CD4-positive, alpha-beta T cell treated with Interleukin-12 subunit alpha and Interleukin-12 subunit beta, for 1 hour (primary cell): ENCODE measurements around the gene SCUBE1.

ENCODE experiments used
- DNase-seq: peaks from one replicate; pipeline ENCODE4 v3.0.0-alpha.2; 2020

Gene SCUBE1

DNA sequence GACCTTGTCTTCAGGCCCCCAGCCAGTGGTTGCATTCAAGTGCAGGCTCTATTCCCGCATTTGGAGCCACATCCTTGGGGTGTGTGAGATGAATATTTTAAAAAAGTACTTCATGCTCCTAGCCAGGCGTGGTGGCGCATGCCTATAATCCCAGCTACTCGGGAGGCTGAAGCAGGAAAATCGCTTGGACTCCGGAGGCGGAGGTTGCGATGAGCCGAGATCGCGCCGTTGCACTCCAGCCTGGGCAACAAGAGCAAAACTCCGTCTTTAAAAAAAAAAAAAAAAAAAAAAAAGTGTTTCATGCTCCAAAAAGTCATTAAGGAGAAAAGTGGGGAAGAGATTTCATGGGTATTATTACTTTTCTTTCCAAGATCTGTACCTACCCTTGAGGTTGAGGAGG is 18.0 kb downstream of the SCUBE1 start:
- DNase-seq = no peak

DNA sequence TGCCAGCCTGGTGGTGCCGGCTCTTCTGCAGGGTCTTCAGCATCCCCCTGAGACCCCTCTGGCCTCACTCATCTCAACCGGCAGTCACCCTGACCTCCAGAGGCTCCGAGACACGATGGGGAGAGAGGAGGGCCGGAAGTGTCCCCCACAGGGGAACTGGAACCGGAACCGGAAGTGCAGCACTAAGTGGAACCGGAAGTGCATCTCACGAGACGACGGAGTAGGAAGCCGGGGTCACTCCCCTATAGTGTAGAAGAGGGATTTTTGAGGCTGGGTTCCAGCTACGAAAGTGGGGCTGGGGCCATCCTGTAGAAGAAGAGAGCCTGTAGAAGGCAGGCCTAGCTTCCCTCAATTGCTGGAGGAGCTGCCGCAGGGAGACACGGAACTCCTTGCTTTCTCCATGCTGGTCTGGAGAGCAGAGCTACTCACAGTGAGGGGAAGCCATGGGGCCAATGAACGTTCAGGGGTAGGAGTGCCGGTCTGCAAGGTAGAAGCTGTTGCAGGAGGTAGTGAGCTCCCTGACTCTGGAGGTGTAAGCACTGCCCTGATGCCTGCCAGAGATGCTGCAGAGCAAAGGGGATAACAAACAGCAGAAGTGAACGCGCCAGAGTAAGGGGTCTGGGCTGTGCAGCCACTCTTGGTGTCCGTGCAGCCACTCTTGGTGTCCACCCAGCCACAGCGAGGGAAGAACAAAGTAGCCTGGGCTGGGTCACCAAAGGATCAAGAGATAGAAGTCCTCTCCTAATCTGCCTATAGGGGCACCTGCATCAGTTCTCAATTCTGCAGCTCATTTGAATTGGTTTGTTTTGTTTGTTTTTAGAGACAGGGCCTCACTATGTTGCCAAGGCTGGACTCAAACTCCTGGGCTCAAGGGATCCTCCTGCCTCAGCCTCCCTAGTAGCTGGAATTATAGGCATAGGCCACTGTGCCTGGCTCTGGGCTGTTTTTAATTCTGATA is 21.9 kb downstream of the SCUBE1 start:
- DNase-seq = peak; percentile 5

DNA sequence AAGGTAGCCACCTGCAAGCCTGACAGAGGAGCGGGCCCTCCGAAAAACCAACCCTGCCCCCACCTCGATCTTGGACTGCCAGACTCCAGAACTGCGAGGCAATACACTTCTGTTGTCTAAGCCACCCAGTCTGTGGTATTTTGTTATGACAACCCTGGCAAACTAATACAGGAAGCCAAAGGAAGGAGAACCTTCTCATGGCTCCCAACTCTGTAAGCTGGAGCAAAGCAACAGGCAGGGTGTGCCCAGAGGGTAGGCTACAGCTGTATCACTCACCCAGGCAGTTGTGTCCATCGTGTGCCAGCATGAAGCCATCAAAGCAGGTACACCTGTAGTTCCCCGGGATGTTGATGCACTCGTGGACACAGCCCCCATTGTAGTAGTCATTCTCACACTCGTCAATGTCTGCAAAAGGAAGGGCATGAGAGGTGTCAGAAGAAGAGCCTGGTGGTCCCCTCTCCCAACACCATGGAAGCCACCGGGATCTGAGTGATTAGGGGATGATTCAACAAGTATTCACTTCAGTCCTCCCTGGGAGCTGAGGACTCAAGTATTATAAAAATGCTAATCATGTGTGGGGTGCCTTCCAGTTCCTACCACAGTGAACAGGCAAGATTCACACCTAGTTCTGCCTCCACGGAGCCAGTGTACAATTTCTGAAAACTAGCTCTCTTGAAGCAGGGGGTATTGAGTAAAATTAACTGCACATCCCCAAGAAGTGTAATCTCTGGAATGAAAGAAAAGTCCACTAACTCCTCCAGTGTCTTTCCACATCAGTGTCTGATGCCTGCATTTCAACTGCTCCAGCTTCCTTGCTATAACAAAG is 23.3 kb downstream of the SCUBE1 start:
- no peak for DNase-seq

DNA sequence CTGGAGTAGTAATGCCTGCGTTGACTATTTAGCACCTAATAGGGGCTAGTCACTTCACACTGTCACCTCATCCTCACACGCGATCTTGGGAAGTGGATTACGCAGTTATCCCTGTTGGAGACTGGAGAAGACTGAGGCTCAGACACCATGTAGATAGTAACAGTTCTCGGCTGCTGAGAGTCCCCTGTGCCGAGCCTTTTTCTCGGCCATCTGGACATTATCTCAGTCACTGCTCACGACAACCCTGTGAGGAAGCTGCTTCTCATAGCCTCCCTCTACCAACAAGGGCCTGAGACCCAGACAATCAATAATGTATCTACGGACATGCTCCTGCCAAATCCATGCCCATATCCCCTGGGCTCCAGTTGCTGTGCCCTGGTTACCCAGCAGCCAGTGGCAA is 25.9 kb downstream of the SCUBE1 start:
- DNase-seq = no peak

DNA sequence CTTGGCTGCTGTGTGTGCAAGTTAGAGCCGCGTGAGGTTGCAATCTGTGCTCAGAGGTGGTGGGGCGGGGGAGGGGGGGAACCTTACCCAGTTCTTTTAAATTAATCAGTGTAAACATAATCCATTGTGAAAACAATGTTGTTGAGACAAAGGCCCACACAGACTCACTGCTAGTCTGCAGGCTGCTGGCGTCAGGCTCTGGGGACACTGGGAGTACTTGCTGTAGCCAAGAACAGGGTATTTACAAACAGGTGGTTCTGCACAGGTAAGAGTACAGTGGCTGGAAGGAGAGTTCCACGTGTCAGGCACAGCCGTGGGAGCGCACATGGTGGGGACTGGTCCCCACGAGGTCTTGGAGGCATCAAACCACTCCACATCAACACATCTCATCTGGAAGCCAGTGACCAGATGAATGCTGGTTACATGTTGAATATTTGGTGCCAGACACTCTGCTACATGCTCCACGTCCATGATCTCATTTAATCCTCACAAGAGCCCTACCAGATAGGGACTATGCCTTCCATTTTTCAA is 27.4 kb downstream of the SCUBE1 start:
- DNase-seq = no peak

DNA sequence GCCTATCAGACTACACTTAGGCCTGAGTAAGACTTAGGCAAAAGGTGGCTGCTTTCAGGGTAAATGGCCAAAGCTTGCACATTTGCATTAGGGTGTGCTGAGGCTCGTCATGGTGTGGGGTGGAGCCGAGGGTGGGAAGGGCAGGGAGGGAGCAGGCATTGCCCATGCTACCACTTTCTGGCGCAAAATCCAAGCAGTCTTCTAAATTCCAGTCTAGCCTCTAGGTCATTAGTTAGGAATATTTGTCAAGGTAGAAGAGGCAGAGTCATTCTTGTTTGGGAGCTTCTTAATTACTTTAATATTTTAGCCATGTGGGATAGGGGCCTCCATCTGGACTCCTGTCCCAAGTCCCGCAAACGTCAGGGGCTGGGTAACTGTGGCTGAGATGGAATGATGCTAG is 28.6 kb downstream of the SCUBE1 start:
- DNase-seq = no peak

DNA sequence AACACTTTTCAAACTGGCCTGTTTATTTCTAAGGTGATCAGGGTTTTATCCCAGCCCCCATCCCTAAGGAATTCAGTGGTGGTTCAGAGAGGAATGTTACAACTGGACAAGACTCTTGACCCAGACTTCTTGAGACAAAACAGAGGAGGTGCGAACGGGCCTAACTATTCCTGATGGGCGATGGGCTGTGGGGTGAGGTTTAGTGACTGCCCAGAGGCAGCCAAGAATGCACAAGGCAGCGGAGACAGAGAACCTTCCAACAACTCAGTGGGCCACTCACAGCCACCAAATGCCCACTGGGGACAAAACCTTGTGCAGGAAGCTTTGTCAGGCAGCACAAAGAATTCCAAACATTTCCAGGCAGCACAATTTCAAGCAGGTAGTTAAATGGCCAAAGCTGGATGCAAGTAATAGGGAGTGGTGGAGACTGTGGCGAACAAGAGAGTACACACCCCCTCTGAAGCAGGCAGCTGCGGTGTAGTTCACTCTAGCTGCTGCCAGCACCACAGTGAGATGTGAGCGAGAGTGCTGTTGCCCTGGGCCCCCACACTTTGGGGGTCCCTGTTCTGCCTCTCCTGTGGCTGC is 29.2 kb downstream of the SCUBE1 start:
- DNase-seq = no peak

DNA sequence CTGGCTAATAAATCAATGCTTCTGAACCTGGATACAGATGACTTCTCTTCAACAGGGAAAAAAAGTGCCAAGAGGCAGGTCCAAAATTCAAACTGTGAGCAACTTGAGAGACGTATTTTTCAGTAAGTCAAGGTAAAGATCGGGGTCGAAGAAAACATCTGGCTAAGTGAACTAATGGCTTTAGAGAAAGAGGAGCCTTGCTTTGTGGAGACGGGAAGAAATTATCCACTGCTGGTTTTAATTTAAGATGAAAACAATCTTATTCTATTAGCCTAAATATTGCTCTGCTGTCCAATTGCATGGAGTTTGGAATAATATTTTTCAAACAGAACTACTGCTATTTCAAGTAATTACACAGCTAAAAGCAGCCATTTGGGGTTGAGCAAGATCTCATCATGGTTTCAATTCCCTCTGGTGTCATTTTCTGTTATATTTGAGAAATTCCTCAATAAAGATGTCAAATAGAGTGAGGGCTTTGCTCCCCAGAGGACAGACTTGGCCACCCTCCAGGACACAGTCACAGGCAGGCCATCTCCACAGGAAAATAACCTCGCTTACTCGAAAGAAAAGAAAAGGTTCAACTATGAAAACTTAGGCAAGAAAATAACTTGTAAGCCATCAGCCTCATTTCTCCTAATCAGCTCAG is 29.8 kb downstream of the SCUBE1 start:
- no peak for DNase-seq

DNA sequence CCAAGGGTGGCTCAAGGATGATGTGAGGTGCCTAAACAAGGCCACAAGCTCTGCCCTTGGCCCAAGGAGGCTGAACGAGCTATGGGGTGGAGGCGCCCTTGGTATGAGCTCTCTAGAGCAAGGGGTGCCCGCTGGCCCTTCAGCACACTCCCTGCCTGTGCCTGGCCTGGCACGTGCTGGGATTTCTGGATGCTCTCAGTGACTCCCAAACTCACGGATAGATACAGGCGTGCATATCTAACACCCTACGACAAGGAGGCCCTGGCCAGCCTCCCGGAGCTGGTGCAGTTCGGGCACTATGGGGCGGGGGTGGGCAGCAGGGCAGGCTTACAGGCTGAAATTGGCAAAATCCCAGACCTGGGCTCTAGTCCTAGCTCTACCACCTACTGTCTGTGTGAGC is 30.6 kb downstream of the SCUBE1 start:
- DNase-seq = no peak

DNA sequence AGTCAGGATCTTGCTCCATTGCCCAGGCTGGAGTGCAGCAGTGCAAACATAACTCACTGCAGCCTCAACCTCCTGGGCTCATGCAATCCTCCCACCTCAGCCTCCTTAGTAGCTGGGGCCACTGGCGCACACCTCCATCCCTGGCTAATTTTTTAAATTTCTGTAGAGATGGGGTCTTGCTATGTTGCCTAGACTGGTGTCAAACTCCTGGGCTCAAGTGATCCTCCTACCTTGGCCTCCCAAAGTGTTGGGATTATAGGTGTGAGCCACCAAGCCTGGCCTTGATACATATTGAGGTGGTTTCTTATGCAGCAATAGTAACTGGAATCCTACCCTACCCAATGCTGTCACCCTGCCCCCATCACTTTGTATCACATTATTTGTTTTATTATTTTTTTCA is 32.4 kb downstream of the SCUBE1 start:
- no peak for DNase-seq

DNA sequence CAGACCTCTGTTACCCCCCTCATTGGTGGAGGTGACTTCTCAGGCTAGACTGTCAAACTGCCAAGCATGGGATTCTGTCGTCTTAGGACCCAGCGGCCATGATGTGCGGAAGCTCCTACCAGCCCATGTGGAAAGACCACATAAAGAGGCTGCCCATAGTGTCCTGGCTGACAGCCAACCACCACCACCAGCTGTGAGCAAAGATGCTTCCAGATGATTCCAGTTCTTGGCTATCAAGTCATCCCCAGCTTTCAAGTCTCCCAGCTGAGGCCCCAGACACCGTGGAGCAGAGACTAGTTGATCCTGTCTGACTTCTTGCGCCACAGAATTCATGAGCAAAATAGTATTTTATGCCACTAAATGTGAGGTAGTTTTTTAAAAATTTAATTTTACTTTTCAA is 32.9 kb downstream of the SCUBE1 start:
- no peak for DNase-seq

DNA sequence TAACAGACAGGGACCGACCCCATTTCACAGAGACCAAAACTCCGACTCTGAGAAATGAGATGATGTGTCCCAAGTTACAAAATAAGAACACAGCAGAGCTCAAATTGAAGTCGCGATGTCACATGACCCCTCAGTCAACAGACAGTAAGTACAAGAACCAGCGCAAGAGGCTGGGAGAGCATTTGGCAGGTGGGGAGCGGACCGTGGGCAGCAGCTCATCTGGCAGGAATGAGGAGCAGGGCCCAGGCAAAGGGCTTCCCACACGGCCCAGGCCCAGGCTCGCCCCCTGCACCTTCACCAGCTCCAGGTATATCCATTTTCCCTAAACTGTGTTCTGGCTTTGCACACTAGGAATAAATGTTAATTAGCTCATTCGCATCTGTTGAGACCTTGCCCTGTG is 34.3 kb downstream of the SCUBE1 start:
- no peak for DNase-seq

DNA sequence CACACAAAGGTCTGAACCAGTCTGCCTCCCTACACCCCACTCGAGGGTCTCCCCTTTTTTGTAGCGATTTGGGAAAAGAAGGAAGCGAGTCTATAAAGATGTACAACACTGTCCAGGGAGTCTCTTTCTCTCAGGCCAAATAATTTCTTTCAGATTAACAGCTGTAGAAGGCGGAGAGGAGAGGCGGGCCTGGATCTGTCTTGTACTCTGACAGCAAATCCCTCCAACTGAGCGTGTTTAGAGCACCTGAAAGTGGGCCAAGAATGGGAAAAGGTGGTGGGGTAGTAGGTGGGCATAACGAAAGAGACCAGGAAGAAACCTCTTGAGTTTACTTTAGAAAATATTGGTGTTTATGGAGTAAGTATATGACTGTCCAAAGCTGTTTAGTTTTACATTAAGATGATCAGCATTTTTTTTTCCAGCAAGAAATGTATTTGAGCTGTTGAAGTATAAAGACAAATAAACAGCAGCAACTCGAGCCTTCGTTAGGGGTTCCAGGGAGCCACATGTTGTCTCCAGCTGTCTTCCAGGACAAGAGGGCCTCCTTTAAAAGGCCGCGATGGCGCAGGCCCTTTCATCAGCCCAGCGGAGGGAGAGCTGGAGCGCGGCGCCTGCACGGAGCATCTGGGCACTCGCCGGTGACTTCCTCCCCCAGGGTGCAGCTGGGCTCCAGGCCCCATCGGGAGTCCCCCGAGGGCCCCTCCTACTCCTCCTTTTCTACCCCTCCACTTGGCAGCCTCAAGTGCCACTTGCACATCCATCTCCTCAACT is 34.9 kb downstream of the SCUBE1 start:
- DNase-seq = no peak

DNA sequence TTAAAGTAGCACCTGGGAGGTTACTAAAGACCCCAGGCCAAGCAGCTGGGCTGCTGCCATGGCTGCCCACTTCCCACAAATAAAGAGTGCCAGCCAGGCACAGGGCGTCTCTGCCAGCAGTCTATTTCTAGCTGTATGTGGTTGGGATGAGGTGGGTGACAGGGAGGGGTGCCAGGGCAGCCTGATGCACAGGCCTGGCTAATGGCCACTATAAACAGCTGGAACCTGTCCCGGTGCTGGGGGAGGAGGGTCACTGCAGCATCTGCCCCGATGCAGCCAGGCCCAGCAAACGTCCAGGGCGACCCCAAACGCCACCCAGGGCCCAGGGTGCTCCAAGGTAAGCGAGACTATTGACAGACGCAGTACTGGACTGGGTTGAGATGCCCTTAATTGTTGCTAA is 37.4 kb downstream of the SCUBE1 start:
- no peak for DNase-seq

DNA sequence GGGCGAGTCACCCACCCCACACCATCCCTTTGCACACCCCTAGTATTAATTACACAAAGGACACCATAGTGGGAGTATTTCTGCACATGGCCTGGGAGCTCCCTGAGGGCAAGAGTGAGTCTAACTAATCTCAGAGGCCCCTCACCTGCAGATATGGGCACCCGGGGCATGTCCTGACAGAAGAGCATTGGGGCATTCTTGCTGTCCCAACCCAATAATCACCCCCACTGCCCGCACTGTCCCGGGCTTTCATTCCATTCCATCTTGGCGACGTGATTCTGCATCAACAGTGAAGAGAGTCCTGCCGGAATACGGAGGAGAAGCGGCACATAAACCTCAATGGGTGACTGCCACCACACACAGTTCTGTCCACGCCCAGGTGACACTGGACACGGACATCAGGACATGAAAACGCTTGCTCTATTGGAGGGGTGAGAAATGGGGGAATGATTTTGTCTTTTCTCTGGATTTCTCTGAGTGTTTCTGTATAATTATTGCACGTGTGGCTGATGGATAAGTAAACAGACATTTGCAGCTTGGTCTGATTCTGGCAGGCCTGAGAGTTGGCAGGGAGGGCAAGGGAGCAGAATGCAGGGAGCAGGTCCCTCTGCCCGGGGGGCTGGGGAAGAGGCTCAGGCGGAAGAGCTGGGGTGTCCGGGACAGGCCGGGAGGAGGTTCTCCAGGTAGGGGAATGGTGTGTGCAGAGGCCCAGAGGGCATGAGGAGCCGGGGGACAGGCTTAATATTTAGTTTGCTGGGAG is 38.2 kb downstream of the SCUBE1 start:
- no peak for DNase-seq

DNA sequence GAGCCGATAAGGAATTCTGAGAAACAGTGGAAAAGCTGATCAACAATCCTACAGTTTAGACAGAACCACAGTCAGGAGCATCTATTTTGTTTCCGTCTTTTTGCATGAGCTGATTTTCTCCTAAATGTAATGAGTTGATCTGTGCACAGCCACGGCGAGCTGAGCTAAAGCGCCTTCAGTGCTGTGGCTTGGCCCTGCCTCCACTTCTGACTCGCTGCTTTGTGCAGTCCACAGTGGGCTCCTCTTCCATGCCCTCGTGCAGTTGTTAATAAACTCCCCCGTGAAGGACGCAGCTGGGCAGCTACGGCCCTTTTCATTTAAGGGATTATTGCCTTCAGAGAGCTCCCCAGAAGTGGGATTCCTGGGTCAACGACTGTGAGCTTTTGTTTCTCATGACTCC is 39.4 kb downstream of the SCUBE1 start:
- no peak for DNase-seq

DNA sequence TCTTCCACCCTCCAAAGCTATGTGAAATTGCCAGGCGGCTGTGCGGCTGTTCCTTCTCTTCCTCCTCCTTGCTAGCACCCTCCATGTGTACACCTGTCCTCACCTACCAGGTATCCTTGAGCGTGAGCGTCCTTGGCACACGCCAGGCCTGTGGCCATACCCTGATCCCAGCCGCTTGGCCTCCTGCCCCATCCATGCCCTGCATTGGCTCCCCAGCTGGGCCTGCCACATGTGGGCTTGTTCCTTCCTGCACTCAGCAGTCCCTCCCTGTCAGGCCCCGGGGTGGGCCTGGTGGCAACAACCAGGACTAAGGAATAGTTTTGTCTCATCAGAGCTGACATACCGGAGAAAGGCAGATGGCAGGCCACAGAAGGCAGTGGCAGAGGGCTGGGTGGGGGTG is 40.0 kb downstream of the SCUBE1 start:
- no peak for DNase-seq

DNA sequence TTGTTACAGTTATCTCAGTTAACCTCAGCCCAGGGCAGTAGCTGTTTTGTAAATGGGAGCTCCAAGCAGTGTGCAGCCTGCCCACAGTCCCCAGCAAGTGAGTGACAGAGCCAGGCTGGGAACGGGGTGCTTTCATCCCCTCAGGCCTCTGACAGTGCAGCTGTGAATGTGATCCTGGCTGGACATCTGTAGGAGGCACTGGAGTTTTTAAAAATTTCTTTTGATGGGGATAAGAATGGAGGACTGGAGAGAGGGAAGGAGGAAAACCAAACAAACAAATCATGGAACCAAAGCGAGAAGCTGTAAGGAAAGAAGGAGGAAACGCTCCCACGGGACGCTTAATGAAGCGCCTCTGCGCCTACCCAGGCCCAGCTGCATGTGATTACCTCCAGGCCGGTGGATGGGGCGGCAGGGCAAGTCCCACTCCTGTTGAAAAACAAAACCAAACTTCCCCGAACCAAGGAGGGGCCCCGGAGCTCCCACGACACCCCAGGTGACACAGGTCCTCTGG is 40.6 kb downstream of the SCUBE1 start:
- no peak for DNase-seq

DNA sequence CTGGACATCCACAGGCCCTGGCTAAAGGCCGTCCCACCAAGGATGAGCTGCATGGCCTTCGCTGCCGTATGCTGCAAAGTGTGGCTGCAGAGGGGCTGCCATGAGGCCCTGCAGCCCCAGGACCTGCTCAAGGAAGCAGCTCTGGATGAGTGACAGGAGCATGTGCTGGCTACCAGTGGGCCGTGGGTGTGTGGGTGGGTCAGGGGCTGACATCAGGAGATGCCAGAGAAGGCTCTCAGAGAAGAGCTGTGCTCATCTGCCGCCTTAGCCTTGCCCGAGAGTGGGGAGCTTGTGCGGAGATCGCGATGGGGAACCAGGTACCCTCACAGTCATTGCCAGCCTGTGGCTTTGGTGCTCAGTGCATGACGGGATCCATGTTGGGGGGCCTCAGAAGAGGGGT is 41.3 kb downstream of the SCUBE1 start:
- DNase-seq = no peak

DNA sequence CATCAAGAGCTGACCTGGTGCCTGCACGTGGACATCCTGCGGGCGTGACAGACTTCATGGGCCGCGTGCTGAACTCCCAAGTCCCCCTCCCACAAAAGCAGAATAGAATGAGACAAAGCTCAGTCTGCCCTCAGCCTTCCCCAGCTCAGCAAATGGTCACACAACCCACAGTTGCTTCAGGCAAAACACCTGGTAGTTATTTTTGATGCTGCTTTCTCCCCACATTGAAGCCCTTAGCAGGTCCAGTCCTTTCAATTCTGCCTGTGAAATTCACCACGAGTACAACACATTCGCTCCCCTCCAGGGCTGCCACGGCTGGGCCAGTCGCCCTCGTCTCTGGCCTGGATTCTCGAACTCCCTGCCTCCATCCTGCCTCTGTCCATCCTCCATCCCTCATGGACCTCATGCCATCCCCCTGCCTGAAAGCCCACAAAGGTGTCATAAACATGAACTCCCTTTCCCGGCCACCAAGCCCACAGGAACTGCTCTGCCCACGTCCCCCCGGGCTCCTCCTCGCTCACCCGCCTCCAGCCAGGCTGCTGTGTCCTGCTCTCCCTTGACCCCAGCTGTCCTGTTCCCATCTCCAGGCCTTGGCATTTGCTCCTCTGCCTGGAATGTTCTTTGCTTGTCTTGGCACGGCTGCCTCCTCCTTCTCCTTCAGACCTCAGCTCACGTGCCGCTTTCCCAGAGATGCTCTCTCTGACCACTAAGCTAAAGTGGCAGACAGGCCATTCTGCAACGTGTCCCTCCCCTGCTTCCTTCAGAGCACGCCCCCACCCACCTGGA is 42.1 kb downstream of the SCUBE1 start:
- DNase-seq = no peak
